Thyroid gland (tissue), 4 donors: ENCODE results near the gene POFUT2.

ENCODE experiments used
- CTCF ChIP-seq, 6 experiments: fragments of 200-600 bp in 3 of 6; fragments of 450-650 bp in 3 of 6; sonication (generic) in 3 of 6; IDR thresholded peaks; one replicate each; pipeline ENCODE4 v1.5.1; 2016 to 2019; ENCODE audit warnings: antibody characterized with exemption in 6 of 6, mild to moderate bottlenecking in 2 of 6, inconsistent platforms in 1 of 6, moderate library complexity in 1 of 6
- POLR2A ChIP-seq, 2 donors: fragments of 450-650 bp; IDR thresholded peaks; one replicate each; pipeline ENCODE4 v1.6.1; 2017; ENCODE audit warnings: antibody characterized with exemption in 2 of 2, mild to moderate bottlenecking in 2 of 2, moderate library complexity in 1 of 2

GRCh38 chr21:45284456-45284741, 3.3 kb downstream of the POFUT2 start:
- TF ChIP-seq CTCF (IDR thresholded peaks at IDR 0.05) (no peak), POLR2A (IDR thresholded peaks at IDR 0.05) (no peak)
